NOMO-1 (cell line): ENCODE results near the gene PPP1R12B.
"Not testable (repeated sequence)": the region's sequence is repeated elsewhere in the genome, so short reads cannot be mapped to it uniquely, and the experiment has no call there.

Source experiments
- DNase-seq, 2 experiments: peaks; one replicate each; lab custom pipeline; 2025; ENCODE audit not compliant: unreplicated experiment in 2 of 2; lab: John Stamatoyannopoulos, UW

Gene PPP1R12B

DNA sequence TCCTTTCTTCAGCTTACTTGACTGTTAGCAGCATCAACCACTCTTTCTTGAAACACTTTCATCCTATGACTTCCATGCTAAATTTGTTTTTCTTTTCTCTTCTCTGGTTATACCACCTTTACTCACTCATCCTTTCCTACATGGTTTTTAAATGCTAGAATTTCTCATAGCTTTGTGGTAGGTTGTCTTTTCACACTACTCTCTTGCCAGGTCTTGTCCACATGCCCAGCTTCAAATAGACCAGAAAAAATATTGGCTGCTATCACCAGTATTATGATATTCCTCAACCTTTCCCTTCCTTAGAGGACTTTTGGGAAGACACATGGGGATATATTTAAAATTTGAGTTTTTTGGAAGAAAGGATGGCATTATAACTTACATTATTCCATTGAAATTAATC, 48.8 kb downstream of the PPP1R12B start:
- DNase-seq = no peak

DNA sequence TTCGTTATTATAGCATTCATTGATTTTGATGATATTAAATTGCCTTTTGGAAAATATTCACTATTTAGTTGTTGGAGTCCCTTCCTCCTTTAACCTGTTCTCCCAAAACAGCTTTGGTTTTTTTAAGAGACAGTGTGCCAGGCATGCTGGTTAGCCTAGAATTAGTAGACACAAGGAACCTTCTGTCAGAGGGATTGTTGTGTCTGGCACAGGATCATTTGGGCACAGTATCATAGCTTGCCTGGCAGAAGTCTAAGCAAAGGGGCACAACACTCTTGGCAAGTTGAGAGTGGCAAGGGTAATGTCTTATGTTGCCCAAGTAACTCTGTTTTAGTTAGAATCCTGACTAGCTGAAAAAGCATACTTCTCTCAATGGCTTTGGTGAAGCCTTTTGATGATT, 49.9 kb downstream of the PPP1R12B start:
- DNase-seq = not testable (repeated sequence)

DNA sequence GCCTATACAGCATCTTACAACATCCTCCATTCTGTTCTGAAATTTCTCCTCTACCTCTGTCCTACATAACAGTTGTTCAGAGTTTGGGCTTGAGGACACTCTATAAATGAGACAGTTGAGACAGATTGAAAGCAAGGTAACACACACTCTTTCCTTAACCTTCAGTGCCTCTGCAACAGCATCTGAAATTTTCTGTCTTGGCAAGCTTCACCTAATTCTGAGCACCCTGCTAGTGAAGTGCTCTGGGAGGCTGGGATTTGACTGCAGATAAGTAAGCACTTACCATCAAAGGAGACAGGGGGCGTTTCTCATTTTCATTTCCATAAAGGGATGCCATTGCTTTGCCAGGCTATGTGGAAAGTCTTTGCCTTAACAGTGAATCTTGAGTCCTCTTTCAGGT, 53.3 kb downstream of the PPP1R12B start:
- not testable (repeated sequence) for DNase-seq

DNA sequence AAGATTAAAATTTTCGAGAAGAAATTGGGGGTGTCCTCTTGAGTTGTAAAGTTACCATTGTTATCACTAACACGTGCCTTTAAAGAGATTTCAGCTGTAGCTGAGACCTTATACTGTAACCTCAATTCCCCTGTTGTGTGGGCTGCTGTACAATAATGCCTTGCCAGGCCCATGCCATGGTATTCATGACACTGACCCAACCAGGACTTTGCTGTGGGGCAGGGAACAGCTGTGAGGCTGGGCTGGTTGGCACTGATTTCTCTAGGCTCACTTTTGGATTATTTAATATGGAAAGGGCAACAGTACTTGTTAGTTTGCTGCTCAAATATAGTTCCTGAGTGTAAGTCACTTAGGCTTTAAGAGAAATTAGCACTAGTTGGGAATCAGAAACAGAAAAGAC, 54.9 kb downstream of the PPP1R12B start:
- DNase-seq = not testable (repeated sequence)

DNA sequence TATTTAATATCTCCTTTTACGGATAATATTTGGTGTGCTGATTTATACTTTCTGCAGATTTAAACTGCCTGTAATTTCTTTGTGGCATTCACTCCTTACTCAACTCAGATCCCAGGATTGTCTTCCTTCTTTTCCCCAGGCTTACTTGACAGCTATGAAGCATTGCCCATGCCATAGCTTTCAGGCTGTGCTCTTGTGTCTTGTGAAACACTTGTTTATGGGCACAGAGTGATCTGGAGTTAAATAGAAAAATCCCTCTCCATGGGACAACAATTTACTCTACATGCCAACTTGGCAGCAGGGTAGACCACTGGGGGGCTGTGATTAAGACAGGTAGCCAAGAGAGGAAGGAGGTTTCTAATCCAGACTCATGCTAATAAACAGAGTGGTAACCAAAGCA, 57.4 kb downstream of the PPP1R12B start:
- no peak for DNase-seq

DNA sequence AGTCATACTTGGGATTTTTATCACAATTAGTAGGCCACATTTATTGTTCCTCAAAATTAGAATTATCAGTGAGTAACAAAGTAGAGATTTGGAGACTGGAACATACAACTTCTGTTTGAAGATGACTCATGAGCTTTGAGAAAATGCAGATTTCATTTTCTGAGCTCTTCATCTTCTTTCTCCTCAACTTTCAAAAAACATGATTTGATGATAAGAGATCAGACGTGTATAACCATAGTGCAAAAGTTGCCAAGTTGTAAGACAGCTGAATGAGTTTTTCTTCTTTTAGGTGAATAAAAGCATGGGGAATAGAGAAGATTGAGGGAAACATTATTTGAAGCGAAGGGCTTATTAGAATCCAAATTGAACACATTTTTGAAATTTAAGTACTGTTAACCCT, 58.4 kb downstream of the PPP1R12B start:
- not testable (repeated sequence) for DNase-seq

DNA sequence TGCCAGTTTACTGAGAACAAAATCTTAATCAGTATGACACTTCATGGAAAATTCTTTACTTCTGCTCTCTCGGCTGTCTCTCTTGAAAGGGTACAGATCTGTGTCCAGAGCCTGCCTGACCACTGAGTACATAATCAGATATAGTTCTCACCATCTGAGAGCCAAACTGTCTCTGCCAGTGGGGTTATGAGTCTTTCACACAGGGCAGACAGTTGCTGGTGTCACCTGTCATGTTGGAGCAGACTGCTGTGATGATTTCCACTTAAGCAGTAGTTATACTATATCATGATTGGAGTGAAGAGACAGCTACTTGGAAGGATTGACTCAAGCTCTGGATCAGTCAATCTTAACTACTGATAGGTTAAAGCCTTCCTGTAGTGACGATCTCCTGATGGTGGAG, 58.9 kb downstream of the PPP1R12B start:
- not testable (repeated sequence) for DNase-seq

DNA sequence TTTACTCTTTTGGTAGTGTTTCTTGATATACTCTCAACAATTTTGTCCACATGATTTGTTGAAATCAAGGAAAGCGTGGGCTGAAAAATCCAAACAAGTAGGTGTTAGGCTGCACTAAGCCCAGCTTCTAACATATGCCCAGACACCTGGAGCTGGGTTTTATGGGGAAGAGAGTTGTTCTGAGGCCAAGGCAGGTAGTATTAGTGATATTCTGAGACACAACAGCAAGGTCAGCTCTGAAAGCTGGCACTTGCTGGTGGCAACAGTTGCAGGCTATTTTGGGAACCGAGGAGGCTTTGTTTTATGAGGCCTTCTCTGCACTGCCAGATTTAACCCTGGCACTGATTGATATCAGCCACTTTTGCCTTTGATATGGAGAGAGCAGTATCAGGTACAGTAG, 61.8 kb downstream of the PPP1R12B start:
- DNase-seq = not testable (repeated sequence)

DNA sequence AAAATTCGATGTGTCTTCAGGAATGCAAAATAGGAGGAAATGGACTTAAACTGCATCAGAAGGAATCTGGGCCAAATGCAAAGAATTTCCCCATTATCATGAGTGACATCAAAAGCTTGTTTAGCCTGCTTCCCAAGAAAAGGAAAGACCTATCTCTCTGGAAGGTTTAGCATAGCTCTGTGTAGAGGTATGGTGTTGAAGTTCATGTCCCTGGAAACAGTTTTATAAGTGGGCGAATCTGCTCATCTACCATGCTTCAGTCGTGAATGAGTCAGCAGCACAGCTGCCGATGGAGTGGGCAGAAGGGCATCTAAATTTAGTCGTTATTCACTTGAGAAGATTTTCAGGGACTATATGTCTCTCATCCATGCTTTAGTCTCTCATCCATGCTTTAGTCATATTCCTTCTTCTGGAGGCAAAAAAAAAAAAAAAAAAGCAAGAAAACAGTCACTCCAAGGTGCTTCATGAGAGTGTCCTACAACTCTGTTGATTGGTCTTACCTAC, 62.4 kb downstream of the PPP1R12B start:
- DNase-seq = not testable (repeated sequence)

DNA sequence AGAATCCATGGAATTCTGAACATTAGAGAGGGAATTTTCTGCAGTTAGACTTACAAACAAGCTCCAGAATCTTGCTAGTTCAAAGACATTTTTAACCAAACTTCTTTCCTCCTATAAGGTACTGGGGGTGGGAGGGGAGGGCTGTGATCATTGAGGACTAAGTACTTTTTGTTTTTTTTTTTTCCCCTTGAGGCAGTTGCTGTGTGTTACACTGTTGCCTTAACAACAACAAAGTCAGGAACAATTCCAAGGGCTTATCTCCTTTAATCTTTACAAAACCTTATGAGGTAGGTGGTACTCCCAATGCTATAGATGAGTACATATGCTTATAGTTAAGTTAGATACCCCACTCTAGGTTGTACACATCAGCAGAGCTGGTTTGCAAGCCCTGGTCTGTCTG, 62.9 kb downstream of the PPP1R12B start:
- DNase-seq = no peak

DNA sequence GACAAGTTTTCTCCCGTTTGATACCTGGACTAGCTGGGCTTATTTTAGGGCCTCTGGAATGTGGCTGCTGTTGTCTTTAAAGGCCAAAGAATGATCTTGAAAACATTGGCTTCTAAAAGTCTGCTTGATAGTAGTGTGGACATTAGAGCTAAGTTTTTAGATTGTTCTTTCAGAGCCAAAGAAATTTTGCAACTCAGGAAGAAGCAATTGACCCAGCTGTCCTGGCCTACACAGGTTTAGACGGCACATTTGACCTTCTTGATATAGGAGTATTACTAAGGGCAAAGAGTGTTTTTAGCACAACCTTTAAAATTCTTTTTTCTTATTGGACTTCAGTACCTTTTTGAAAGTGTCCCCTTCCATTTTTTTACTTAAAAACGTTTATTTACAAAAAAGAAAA, 63.9 kb downstream of the PPP1R12B start:
- DNase-seq = not testable (repeated sequence)

DNA sequence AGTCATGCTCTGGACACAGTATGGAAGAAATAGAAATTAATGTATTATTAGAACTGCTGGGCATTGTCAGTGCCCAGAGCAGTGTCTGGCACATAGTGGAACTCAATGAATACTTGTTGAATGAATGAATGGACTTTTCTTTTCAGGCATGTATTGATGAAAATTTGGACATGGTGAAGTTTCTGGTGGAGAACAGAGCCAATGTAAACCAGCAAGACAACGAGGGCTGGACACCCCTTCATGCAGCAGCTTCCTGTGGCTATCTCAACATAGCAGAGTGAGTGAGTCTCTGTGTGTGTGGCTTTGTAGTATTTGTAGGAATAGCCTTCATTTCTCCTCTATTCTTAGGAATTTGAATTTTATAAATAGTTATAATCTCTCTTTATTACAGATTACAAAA, 68.1 kb downstream of the PPP1R12B start:
- DNase-seq = no peak

DNA sequence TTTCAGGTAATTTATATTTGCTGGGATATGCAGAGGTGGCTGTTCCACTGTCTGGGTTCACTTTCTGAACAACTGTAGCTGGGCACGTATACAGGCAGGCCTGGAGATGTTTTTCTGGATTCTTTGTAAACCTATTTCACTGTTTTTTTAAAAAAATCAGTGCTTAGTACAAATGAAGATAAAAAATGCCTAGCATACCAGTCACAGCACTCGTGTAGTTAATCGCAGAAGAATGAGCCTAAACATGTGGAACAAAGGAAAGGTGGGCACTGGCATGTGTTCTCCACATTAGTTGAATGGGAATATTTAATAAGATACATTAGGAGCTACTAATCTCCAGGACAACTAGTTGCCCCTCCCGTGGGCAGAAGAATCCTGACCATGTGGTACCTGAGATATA, 68.6 kb downstream of the PPP1R12B start:
- DNase-seq = not testable (repeated sequence)

DNA sequence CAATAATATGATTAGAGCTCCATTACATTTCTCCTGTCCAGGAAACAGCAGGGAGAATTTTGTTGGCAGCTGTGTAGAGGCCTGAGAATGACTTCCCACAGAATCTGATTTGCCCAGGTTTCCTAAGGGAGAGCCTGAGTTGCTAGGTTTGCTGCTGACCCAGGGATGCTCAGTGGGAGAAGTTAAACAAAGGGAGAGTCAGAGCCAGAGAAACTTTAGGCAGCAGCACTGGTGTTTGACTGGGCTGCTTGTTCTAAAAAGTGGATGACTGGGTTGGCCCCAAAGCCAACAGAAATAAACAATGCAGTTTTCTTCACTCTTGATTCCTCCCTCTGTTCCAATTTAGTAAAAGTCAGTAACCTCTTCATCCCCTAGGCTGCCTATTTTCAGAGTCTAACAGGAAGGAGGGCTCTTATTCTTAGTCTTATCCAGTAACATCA, 69.3 kb downstream of the PPP1R12B start:
- DNase-seq = not testable (repeated sequence)

DNA sequence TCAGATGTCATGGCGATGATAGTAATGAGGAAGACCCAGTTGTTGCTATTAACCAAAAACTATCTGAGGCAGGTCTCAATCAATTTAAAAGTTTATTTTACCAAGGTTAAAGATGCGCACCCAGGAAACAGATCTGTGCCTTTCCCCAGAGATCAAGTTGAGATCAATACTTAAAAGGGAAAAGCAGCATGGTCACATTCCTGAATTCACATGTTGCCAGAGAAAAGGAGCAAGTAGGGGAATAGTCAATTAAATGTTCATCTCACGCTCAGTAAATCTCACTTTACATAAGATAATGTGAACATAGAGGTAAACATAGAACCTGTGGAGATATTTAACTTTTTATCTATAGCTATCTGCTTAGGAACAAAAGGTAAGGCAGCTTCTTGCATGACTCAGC, 71.2 kb downstream of the PPP1R12B start:
- DNase-seq = not testable (repeated sequence)

DNA sequence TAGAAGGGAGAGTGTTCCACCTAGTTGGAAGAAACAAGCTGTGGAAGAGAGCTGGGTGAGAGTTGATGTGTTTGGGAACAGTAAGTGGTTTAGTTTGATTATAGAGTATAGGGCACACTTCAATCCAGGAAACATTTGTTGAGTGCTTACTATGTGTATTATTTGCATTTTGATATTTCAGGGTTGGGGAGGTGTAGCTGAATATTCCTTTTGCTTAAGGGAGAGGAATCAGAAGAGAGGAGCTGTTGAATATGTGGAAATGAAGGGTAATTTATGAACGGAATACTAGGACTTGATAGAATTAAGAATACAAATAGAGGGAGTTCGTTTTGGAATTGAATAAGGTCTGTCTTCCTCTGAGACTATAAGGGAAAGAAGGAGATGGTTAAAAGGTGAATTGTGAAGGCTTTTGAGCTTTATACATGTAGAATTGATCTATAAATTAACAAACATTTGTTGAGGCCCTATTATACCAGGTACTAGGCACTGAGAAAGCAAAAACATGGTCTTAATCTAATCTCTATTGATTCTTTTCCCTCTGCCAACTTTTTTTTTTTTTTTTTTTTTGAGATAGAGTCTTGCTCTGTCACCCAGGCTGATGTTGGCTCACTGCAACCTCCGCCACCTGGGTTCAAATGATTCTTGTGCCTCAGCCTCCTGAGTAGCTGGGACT, 72.1 kb downstream of the PPP1R12B start:
- not testable (repeated sequence) for DNase-seq

DNA sequence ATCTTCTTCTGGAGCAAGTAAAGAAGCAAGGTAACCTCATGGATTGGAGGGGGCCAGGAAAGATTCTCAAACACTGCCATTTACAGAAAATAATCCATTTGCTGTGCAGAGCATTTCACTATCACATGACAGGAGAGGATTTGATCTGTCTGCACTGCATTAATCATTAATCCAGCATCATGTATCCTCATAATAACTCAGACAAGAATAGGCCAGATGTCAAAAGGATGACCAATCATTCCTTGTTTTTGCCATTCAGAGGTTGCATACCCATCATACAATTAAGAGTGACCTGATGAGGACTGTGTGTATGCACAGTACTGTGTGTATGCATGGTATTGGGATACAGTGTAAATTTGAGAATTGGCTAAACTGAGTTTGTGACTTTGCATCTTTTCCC, 74.2 kb downstream of the PPP1R12B start:
- DNase-seq = not testable (repeated sequence)

DNA sequence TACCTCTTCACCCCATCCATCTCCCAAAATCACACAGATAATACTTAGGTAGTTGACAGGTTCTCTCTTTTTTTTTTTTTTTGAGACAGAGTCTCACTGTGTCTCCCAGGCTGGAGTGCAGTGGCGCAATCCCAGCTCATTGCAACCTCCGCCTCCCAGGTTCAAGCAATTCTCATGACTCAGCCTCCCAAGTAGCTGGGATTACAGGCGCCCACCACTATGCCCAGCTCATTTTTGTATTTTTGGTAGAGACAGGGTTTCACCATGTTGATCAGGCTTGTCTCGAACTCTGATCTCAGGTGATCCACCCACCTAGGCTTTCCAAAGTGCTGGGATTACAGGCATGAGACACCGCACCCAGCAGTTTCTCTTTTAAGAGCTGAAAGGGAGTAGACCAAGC, 75.8 kb downstream of the PPP1R12B start:
- not testable (repeated sequence) for DNase-seq

DNA sequence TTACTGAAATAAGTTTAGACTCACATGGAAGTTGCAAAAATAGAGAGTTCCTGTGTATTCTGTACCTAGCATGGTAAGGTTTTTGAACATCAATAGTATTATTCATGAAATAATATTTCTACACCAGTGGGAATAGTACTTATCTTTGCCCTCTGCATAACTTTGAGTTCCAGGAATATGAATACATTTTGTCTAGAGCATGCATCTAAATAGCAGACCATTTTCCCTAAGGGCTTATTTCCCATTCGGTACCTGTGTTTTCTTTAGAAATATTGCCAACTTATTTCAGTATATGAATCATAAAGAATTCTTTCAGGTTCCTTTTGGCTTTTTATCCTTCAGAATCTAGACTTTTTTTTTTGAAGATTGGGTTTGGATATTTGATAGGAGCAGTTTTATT, 81.6 kb downstream of the PPP1R12B start:
- not testable (repeated sequence) for DNase-seq

DNA sequence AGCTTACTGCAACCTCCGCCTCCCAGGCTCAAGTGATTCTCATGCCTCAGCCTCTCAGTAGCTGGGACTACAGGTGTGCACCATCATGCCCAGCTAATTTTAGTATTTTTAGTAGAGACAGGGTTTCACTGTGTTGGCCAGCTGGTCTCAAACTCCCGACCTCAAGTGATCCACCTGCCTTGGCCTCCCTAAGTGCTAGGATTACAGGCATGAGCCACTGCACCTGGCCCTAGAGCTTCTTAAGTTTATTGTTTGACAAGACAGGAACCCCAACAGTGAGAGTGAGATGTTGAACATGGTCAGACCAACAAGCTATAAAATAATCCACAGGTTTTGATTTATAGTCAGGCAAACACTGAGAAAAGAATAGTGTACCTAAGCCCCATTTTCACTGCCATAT, 83.8 kb downstream of the PPP1R12B start:
- not testable (repeated sequence) for DNase-seq

DNA sequence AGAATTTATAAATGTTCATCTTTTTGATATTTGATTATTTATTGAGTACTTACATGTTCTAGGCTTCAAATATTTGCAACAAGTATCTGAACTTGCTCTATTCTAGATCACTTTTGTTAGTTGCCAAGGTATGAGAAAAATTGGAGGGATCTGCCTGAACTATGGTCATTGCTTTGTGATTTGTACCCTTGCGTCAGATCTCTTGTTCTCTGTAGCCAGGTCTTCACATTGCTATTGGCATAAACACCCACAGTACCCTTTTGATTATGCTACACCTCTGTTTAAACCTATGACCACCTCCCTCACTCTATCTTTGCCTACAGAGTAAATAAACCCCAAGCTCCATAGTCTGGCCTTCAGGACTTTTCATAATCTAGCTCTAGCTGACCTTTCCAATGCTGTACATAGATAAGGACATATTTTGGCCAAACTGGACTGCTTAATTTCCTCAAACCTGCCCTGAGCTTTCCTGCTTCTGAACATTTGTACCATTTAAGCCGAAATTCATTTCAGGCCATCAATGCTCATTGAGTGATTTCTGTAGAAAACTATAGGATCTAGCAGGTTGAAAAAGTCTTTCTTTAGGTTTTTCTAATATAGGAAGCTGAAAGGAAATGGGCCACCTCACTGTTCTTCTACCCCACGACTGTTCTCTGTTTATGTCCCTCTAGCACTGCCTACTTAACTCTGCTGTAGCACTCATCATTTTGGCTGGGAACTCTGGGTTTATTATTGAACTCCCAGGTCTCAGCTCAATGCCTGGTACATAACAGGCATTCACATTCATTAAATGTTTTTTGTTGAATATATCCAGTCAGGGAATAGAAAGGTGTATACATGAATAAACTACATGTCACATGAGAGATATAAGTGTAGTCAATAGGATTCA, 84.9 kb downstream of the PPP1R12B start:
- DNase-seq = no peak

DNA sequence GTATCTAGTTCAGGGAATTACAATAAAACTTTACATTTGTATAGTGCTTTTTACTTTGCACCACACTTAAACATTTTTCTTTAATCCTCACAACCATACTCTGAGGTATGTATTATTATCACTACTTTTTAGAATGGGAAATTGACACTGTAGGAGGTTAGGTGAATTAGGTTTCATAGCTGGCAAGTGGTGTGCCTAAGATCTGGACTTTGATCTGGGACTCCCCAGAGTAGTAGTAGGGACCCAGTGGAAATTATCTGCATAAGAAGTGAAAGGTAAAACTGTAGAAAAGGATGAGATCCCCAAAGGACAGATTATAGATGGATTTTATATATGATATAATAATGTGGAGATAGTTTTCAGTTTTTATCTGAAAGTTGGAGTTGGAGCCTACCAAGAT, 85.6 kb downstream of the PPP1R12B start:
- no peak for DNase-seq
